GM19351 (cell line): ENCODE measurements around the gene CYP4F3.
"Not testable (repeated sequence)": the region's sequence is repeated elsewhere in the genome, so short reads cannot be mapped to it uniquely, and the experiment has no call there.

ENCODE experiments used
- ATAC-seq: cut with Tn5 transposase; IDR thresholded peaks from one replicate; pipeline ENCODE4 v1.9.1; 2021; ENCODE audit warnings: mild to moderate bottlenecking, moderate library complexity; ENCODE audit not compliant: unreplicated experiment

The CYP4F3 gene

GRCh38 chr19:15666186-15666585 is 25.5 kb downstream of the CYP4F3 start:
- ATAC-seq: no peak

GRCh38 chr19:15666883-15667282 is 26.2 kb downstream of the CYP4F3 start:
- ATAC-seq: no peak

DNA sequence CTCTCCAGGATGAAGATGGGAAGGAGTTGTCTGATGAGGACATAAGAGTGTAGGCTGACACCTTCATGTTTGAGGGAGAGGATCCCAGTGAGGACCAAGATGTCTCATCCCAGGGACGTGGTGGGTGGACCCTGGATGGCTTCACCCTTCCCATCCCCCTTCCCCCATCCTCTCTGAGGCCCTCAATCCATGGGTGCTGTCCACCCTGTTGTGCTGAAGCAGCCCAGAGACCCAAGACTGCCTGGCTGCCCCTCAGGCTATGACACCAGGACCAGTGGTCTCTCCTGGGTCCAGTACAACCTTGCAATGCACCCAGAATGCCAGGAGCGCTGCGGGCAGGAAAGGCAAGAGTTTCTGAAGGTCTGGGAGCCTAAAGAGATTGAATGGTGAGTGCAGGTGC is 28.7 kb downstream of the CYP4F3 start:
- ATAC-seq: no peak

GRCh38 chr19:15669891-15670290 is 29.2 kb downstream of the CYP4F3 start:
- no peak for ATAC-seq

- ATAC-seq: no peak
These were observed 30.6 kb downstream of the CYP4F3 start for GRCh38 chr19:15671237-15671821.

GRCh38 chr19:15671891-15672579 is 31.3 kb downstream of the CYP4F3 start:
- ATAC-seq: no peak

- ATAC-seq: no peak
These were observed 32.0 kb downstream of the CYP4F3 start, which contains the start of gene CYP4F12 for GRCh38 chr19:15672580-15673175. Gene CYP4F12, plus strand, starts transcription at chr19:15673087. Its CDS starts 443 bp downstream, at chr19:15673530.

- ATAC-seq: no peak
These were observed 32.5 kb downstream of the CYP4F3 start for GRCh38 chr19:15673176-15673654.

DNA sequence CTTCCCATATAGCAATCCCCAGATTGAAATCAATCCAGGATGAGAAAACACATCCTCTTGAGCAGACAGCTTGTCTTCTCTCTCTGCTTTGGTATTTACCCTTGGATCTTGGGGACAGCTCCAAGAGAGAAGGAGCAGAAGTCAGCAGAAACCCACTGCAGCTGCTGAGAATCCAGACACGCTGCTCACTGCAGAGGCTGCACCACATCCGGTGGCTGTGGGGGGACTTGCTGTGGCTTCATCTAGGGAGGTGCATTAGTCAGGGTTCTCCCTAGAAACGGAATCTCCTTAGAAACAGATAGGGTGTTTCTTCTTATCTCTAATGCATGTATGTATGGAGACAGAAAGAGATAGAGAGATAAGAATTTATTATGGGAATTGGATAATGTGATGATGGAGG is 34.9 kb downstream of the CYP4F3 start:
- ATAC-seq: no peak

DNA sequence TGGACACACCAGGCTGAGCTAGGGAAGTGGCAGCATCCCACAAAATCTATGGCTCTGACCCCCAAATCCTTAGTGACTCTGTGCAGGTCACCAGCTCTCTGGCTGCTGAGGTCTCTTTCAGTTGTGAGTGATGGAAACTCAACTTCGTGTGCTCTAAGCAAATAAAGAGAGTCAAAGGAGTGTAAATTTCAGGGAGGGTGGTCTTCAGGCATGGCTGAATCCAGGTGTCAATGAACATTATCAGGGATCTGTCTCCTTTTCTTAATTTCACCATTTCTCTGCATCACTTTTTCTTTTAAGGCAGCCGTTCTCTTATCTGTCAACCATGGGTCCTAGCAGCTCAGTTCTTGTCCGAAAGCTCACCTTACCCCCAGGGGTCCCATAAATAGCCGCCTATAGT is 38.4 kb downstream of the CYP4F3 start:
- ATAC-seq: no peak

GRCh38 chr19:15679865-15680264 is 39.2 kb downstream of the CYP4F3 start:
- not testable (repeated sequence) for ATAC-seq

GRCh38 chr19:15680478-15681322 is 40.0 kb downstream of the CYP4F3 start:
- no peak for ATAC-seq

GRCh38 chr19:15683411-15683810 is 42.7 kb downstream of the CYP4F3 start:
- no peak for ATAC-seq

DNA sequence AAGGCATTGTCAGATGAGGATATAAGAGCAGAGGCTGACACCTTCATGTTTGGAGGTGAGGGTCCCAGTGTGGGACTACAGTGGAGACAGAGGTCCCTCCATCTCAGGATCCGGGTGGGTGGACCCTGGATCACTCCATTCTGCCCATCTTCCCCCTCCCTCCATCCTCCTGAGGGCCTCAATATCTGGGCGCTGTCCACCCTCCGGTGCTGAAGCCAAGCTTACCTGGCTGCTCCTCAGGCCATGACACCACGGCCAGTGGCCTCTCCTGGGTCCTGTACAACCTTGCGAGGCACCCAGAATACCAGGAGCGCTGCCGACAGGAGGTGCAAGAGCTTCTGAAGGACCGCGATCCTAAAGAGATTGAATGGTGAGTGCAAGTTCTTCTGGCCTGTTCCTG is 44.1 kb downstream of the CYP4F3 start:
- no peak for ATAC-seq

GRCh38 chr19:15696654-15697194 is 56.0 kb downstream of the CYP4F3 start:
- no peak for ATAC-seq

- ATAC-seq: no peak
These were observed 61.2 kb downstream of the CYP4F3 start for GRCh38 chr19:15701757-15702533.

- ATAC-seq: no peak
These were observed 61.8 kb downstream of the CYP4F3 start for GRCh38 chr19:15702534-15702930.
